GM23338 (cell line): ENCODE results near the gene BCAS3. TPM values are rescaled to one million over a fixed set of nuclear protein-coding genes. Genes with fewer than 3 reads are reported as not detected.

Experiments
- ATAC-seq: fragments of 200-7000 bp; cut with Tn5 transposase; 3 replicates; pipeline ENCODE4 v1.9.1; 2020
- DNase-seq: peaks from one replicate; pipeline ENCODE4 v3.0.0-alpha.2; 2015; ENCODE audit warnings: low spot score
- H2AFZ ChIP-seq: fragments of 200-600 bp; sonication (generic); 2 replicates; pipeline ENCODE4 v1.8.0; 2016; ENCODE audit warnings: antibody characterized with exemption, mild to moderate bottlenecking, moderate library complexity
- H3F3A ChIP-seq: fragments of 200-600 bp; sonication (generic); replicated peaks from 2 replicates; pipeline ENCODE4 v1.8.0; 2017; ENCODE audit warnings: antibody characterized with exemption, mixed run types, low read depth
- H3K27ac ChIP-seq: fragments of 200-600 bp; sonication (generic); 2 replicates; pipeline ENCODE4 v1.6.1; 2016; ENCODE audit warnings: low read depth
- H3K27me3 ChIP-seq: fragments of 200-600 bp; sonication (generic); 2 replicates; pipeline ENCODE4 v1.8.0; 2016; ENCODE audit warnings: mild to moderate bottlenecking, mixed run types, moderate library complexity; ENCODE audit not compliant: insufficient read depth
- H3K36me3 ChIP-seq: fragments of 200-600 bp; sonication (generic); 2 replicates; pipeline ENCODE4 v1.8.0; 2016; ENCODE audit warnings: mild to moderate bottlenecking; ENCODE audit not compliant: insufficient read depth
- H3K4me1 ChIP-seq: fragments of 200-600 bp; sonication (generic); 2 replicates; pipeline ENCODE4 v1.8.0; 2016; ENCODE audit warnings: mild to moderate bottlenecking, moderate library complexity; ENCODE audit not compliant: insufficient read depth
- H3K4me2 ChIP-seq: fragments of 200-600 bp; sonication (generic); 2 replicates; pipeline ENCODE4 v1.7.1; 2017; ENCODE audit warnings: mixed run types
- H3K4me3 ChIP-seq: fragments of 200-600 bp; sonication (generic); 2 replicates; pipeline ENCODE4 v1.6.1; 2016; ENCODE audit warnings: mixed run types
- H3K79me2 ChIP-seq: fragments of 200-600 bp; sonication (generic); replicated peaks from 2 replicates; pipeline ENCODE4 v1.8.0; 2017; ENCODE audit warnings: mild to moderate bottlenecking; ENCODE audit not compliant: insufficient read depth
- H3K9me2 ChIP-seq: fragments of 200-600 bp; sonication (generic); 2 replicates; pipeline ENCODE4 v1.8.0; 2017; ENCODE audit not compliant: insufficient read depth
- H4K20me1 ChIP-seq: fragments of 200-600 bp; sonication (generic); replicated peaks from 2 replicates; pipeline ENCODE4 v1.8.0; 2017; ENCODE audit warnings: mild to moderate bottlenecking; ENCODE audit not compliant: insufficient read depth
- H3K27ac Mint-ChIP-seq: 2 replicates; pipeline ENCODE4 v1.8.0; 2020; ENCODE audit warnings: inconsistent platforms, mild to moderate bottlenecking, moderate library complexity, mixed read lengths
- H3K27me3 Mint-ChIP-seq: 3 replicates; pipeline ENCODE4 v1.8.0; 2022; ENCODE audit warnings: low read depth, mild to moderate bottlenecking, moderate library complexity, mixed read lengths, inconsistent platforms; ENCODE audit not compliant: insufficient read depth, poor library complexity
- H3K36me3 Mint-ChIP-seq: 3 replicates; pipeline ENCODE4 v1.8.0; 2021; ENCODE audit warnings: low read depth, mild to moderate bottlenecking, inconsistent platforms, moderate library complexity, mixed read lengths
- H3K4me1 Mint-ChIP-seq: 3 replicates; pipeline ENCODE4 v1.8.0; 2020; ENCODE audit warnings: mild to moderate bottlenecking, inconsistent platforms, mixed read lengths
- H3K4me3 Mint-ChIP-seq: 3 replicates; pipeline ENCODE4 v1.8.0; 2021; ENCODE audit warnings: moderate library complexity, mild to moderate bottlenecking, inconsistent platforms, mixed read lengths
- H3K9me3 Mint-ChIP-seq: 3 replicates; pipeline ENCODE4 v1.8.0; 2020; ENCODE audit warnings: moderate library complexity, mild to moderate bottlenecking, inconsistent platforms, mixed read lengths
- CTCF ChIP-seq, 2 experiments: fragments of 200-600 bp in 1 of 2; sonication (generic) in 1 of 2; conservative IDR thresholded peaks; 2 replicates each; pipeline versions ENCODE4 v1.5.1 to v1.6.1; 2016 to 2017; ENCODE audit warnings: antibody characterized with exemption in 2 of 2, low read depth in 2 of 2, mild to moderate bottlenecking in 2 of 2, moderate library complexity in 1 of 2
- EZH2 ChIP-seq: fragments of 200-600 bp; sonication (generic); IDR thresholded peaks from one replicate; pipeline ENCODE4 v1.8.0; 2017; ENCODE audit warnings: antibody characterized with exemption, mild to moderate bottlenecking, low read depth; ENCODE audit not compliant: unreplicated experiment
- JUNB ChIP-seq: IDR thresholded peaks from one replicate; pipeline ENCODE4 v1.6.1; 2016; ENCODE audit warnings: antibody characterized with exemption; ENCODE audit not compliant: unreplicated experiment
- NANOG ChIP-seq: IDR thresholded peaks from 2 replicates; pipeline ENCODE4 v1.6.1; 2016; ENCODE audit warnings: antibody characterized with exemption, borderline replicate concordance
- REST ChIP-seq: IDR thresholded peaks from one replicate; pipeline ENCODE4 v1.6.1; 2018; ENCODE audit warnings: antibody characterized with exemption; ENCODE audit not compliant: unreplicated experiment
- STAT1 ChIP-seq: IDR thresholded peaks from one replicate; pipeline ENCODE4 v1.6.1; 2016; ENCODE audit warnings: antibody characterized with exemption; ENCODE audit not compliant: unreplicated experiment
- ZNF331 ChIP-seq: fragments of 250-450 bp; sonication (Bioruptor Pico); IDR thresholded peaks from 2 replicates; pipeline ENCODE4 v1.5.0; 2020; ENCODE audit warnings: low read depth, mild to moderate bottlenecking, moderate library complexity
- polyA plus RNA-seq: library from polyadenylated mRNA; unstranded; fragments of >200 nt; fragmentation: Nextera tagmentation; extraction: Ambion mirVana; gene quantifications from 2 replicates; pipeline ENCODE4 v1.2.1, GENCODE V29; 2016
- total RNA-seq: library from RNA; depleted of rRNA; stranded (reverse); fragments of >200 nt; shearing (Covaris generic); gene quantifications from 2 replicates; pipeline ENCODE4 v1.2.3, GENCODE V29; 2014

The BCAS3 gene
- total and polyA plus RNA-seq, 2 experiments from 2014 or later, result 8.2 to 28.0 TPM

- no peak for ATAC-seq
These were observed 749.9 kb downstream of the BCAS3 start for GRCh38 chr17:61427567-61427966.

More at GRCh38 chr17:61427567-61427966, 749.9 kb downstream of the BCAS3 start:
- Histone ChIP-seq H2AFZ (no peak overlapping the region), H3K27me3 (no peaks in the 10 kb centered on the region), H3F3A (no peaks in the 10 kb centered on the region), H3K4me1 (no peaks in the 10 kb centered on the region), H4K20me1 (no peaks in the 10 kb centered on the region), H3K79me2 (no peaks in the 10 kb centered on the region), H3K36me3 (no peaks in the 10 kb centered on the region), H3K4me3 (no peak overlapping the region), H3K9me2 (no peaks in the 10 kb centered on the region), H3K4me2 (no peak overlapping the region), H3K27ac (no peak overlapping the region)
- H3K27ac Mint-ChIP-seq, result no peak overlapping the region
- TF ChIP-seq ZNF331 (CRISPR knock-in tag) (no peak), EZH2 (no peak), STAT1 (no peak), NANOG (no peak), REST (no peak), CTCF (conservative IDR thresholded peaks at IDR 0.05; ENCODE audit: low read depth in 2 of 2) (no peak), JUNB (no peak)
- DNase-seq, result no peak
- H3K4me1 Mint-ChIP-seq, result peaks cover 9% of the 10 kb centered on the region; the same call in 2 of the 3 replicates
- peaks cover 7% of the 10 kb centered on the region for H3K27me3 Mint-ChIP-seq
- H3K9me3 Mint-ChIP-seq, result no peaks in the 10 kb centered on the region
- H3K4me3 Mint-ChIP-seq, result no peak overlapping the region
- H3K36me3 Mint-ChIP-seq, result no peaks in the 10 kb centered on the region
